ENCODE results near the gene ADGRG4. TPM values are rescaled to one million over a fixed set of nuclear protein-coding genes. Genes with fewer than 3 reads are reported as not detected.

ADGRG4 gene
- total RNA-seq, 1 experiment from 2014 or later = not detected

DNA sequence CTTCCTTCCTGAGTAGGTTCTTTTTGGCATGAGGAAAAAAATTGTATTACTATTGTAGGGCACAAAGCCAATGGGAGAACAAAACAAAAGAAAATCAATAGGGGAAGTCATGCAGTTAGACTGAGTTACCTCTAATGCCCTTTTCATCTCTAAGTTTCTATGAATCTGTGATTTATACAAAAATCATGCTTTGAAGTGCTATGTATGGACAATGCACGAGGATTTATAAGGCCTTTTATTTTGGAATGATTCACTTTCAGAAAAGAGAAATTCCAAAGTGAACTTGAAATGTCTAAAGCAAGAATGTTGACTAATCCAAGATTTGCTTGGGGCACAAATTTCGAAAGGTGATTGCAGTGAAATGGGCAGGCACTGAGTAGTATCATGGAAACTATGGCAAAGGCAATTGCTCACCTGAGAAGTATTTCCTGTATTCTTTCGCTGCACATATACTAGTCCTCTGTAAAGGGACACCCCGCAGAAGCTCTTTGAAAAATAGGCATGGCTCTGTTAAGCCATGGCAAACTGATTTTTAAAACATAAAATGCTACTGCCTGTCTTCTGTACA, 52.8 kb downstream of the ADGRG4 start:
- POLR2A ChIA-PET = no interaction called here
- Mint-ChIP-seq H3K36me3 (no peaks in the 10 kb centered on the region), H3K27ac (no peak overlapping the region), H3K27me3 (ENCODE audit: low read depth) (no peaks in the 10 kb centered on the region), H3K4me3 (no peak overlapping the region), H3K9me3 (no peaks in the 10 kb centered on the region), H3K4me1 (no peaks in the 10 kb centered on the region)
- ATAC-seq = no peak
- no peak for DNase-seq (ENCODE audit: low spot score)
- CTCF ChIA-PET = no interaction called here
- TF ChIP-seq, protein P1, sequence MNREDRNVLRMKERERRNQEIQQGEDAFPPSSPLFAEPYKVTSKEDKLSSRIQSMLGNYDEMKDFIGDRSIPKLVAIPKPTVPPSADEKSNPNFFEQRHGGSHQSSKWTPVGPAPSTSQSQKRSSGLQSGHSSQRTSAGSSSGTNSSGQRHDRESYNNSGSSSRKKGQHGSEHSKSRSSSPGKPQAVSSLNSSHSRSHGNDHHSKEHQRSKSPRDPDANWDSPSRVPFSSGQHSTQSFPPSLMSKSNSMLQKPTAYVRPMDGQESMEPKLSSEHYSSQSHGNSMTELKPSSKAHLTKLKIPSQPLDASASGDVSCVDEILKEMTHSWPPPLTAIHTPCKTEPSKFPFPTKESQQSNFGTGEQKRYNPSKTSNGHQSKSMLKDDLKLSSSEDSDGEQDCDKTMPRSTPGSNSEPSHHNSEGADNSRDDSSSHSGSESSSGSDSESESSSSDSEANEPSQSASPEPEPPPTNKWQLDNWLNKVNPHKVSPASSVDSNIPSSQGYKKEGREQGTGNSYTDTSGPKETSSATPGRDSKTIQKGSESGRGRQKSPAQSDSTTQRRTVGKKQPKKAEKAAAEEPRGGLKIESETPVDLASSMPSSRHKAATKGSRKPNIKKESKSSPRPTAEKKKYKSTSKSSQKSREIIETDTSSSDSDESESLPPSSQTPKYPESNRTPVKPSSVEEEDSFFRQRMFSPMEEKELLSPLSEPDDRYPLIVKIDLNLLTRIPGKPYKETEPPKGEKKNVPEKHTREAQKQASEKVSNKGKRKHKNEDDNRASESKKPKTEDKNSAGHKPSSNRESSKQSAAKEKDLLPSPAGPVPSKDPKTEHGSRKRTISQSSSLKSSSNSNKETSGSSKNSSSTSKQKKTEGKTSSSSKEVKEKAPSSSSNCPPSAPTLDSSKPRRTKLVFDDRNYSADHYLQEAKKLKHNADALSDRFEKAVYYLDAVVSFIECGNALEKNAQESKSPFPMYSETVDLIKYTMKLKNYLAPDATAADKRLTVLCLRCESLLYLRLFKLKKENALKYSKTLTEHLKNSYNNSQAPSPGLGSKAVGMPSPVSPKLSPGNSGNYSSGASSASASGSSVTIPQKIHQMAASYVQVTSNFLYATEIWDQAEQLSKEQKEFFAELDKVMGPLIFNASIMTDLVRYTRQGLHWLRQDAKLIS (CRISPR knock-in tag; IDR thresholded peaks at IDR 0.05; ENCODE audit: borderline replicate concordance) = no peak
- TF ChIP-seq, protein P2, sequence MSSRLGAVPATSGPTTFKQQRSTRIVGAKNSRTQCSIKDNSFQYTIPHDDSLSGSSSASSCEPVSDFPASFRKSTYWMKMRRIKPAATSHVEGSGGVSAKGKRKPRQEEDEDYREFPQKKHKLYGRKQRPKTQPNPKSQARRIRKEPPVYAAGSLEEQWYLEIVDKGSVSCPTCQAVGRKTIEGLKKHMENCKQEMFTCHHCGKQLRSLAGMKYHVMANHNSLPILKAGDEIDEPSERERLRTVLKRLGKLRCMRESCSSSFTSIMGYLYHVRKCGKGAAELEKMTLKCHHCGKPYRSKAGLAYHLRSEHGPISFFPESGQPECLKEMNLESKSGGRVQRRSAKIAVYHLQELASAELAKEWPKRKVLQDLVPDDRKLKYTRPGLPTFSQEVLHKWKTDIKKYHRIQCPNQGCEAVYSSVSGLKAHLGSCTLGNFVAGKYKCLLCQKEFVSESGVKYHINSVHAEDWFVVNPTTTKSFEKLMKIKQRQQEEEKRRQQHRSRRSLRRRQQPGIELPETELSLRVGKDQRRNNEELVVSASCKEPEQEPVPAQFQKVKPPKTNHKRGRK (CRISPR knock-in tag; IDR thresholded peaks at IDR 0.05; ENCODE audit: borderline replicate concordance) = no peak
- TF ChIP-seq GABPB1 (CRISPR knock-in tag; IDR thresholded peaks at IDR 0.05) (no peak), GRHL2 (CRISPR knock-in tag; IDR thresholded peaks at IDR 0.05; ENCODE audit: insufficient replicate concordance, severe bottlenecking) (no peak), NR3C1 (CRISPR knock-in tag; conservative IDR thresholded peaks at IDR 0.05; ENCODE audit: low read depth) (no peak), NFYB (CRISPR knock-in tag; conservative IDR thresholded peaks at IDR 0.05; ENCODE audit: low read depth) (no peak), TCF7 (CRISPR knock-in tag; IDR thresholded peaks at IDR 0.05; ENCODE audit: low read depth) (no peak), ZNF263 (CRISPR knock-in tag; IDR thresholded peaks at IDR 0.05; ENCODE audit: low read depth) (no peak), PRRX2 (CRISPR knock-in tag; IDR thresholded peaks at IDR 0.05) (no peak)
- TF ChIP-seq, protein P3, sequence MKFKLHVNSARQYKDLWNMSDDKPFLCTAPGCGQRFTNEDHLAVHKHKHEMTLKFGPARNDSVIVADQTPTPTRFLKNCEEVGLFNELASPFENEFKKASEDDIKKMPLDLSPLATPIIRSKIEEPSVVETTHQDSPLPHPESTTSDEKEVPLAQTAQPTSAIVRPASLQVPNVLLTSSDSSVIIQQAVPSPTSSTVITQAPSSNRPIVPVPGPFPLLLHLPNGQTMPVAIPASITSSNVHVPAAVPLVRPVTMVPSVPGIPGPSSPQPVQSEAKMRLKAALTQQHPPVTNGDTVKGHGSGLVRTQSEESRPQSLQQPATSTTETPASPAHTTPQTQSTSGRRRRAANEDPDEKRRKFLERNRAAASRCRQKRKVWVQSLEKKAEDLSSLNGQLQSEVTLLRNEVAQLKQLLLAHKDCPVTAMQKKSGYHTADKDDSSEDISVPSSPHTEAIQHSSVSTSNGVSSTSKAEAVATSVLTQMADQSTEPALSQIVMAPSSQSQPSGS (CRISPR knock-in tag; IDR thresholded peaks at IDR 0.05; ENCODE audit: borderline replicate concordance, low read depth) = no peak
- TF ChIP-seq, protein P4, sequence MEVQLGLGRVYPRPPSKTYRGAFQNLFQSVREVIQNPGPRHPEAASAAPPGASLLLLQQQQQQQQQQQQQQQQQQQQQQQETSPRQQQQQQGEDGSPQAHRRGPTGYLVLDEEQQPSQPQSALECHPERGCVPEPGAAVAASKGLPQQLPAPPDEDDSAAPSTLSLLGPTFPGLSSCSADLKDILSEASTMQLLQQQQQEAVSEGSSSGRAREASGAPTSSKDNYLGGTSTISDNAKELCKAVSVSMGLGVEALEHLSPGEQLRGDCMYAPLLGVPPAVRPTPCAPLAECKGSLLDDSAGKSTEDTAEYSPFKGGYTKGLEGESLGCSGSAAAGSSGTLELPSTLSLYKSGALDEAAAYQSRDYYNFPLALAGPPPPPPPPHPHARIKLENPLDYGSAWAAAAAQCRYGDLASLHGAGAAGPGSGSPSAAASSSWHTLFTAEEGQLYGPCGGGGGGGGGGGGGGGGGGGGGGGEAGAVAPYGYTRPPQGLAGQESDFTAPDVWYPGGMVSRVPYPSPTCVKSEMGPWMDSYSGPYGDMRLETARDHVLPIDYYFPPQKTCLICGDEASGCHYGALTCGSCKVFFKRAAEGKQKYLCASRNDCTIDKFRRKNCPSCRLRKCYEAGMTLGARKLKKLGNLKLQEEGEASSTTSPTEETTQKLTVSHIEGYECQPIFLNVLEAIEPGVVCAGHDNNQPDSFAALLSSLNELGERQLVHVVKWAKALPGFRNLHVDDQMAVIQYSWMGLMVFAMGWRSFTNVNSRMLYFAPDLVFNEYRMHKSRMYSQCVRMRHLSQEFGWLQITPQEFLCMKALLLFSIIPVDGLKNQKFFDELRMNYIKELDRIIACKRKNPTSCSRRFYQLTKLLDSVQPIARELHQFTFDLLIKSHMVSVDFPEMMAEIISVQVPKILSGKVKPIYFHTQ (CRISPR knock-in tag; IDR thresholded peaks at IDR 0.05) = no peak
- TF ChIP-seq, protein P5, sequence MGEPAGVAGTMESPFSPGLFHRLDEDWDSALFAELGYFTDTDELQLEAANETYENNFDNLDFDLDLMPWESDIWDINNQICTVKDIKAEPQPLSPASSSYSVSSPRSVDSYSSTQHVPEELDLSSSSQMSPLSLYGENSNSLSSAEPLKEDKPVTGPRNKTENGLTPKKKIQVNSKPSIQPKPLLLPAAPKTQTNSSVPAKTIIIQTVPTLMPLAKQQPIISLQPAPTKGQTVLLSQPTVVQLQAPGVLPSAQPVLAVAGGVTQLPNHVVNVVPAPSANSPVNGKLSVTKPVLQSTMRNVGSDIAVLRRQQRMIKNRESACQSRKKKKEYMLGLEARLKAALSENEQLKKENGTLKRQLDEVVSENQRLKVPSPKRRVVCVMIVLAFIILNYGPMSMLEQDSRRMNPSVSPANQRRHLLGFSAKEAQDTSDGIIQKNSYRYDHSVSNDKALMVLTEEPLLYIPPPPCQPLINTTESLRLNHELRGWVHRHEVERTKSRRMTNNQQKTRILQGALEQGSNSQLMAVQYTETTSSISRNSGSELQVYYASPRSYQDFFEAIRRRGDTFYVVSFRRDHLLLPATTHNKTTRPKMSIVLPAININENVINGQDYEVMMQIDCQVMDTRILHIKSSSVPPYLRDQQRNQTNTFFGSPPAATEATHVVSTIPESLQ (CRISPR knock-in tag; IDR thresholded peaks at IDR 0.05) = no peak
- TF ChIP-seq, protein P6, sequence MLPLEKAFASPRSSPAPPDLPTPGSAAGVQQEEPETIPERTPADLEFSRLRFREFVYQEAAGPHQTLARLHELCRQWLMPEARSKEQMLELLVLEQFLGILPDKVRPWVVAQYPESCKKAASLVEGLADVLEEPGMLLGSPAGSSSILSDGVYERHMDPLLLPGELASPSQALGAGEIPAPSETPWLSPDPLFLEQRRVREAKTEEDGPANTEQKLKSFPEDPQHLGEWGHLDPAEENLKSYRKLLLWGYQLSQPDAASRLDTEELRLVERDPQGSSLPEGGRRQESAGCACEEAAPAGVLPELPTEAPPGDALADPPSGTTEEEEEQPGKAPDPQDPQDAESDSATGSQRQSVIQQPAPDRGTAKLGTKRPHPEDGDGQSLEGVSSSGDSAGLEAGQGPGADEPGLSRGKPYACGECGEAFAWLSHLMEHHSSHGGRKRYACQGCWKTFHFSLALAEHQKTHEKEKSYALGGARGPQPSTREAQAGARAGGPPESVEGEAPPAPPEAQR (CRISPR knock-in tag; IDR thresholded peaks at IDR 0.05) = no peak
- TF ChIP-seq, protein P7, sequence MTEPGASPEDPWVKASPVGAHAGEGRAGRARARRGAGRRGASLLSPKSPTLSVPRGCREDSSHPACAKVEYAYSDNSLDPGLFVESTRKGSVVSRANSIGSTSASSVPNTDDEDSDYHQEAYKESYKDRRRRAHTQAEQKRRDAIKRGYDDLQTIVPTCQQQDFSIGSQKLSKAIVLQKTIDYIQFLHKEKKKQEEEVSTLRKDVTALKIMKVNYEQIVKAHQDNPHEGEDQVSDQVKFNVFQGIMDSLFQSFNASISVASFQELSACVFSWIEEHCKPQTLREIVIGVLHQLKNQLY (CRISPR knock-in tag; IDR thresholded peaks at IDR 0.05) = no peak
- TF ChIP-seq, protein P8, sequence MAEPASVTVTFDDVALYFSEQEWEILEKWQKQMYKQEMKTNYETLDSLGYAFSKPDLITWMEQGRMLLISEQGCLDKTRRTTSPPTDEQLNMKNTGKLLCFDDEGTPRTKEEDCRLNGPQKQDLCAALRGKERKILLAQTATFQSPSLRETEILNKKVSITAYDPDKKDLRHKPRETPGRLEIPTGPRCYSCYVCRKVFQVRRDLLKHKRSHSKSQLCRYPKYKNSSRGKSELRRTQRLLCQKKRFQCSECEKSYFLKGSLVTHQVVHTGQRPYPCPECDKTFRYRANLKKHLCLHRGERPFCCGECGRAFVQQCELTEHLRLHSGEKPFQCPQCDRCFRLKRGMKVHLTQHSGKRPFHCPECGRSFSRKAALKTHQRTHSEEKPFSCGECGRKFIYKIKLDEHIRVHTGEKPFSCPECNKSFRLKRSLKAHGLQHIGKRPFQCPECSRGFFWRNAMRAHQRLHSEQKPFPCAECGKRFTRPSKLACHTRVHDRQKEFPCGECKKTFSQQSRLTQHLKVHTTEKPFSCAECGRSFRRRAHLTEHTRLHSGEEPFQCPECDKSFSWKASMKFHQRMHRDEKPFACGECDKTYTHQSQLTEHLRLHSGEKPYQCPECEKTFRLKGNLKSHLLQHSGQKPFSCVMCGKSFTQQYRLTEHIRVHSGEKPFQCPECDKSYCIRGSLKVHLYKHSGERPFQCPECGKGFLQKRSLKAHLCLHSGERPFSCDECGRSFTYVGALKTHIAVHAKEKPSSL (CRISPR knock-in tag; conservative IDR thresholded peaks at IDR 0.05) = no peak
- TF ChIP-seq, protein P9, sequence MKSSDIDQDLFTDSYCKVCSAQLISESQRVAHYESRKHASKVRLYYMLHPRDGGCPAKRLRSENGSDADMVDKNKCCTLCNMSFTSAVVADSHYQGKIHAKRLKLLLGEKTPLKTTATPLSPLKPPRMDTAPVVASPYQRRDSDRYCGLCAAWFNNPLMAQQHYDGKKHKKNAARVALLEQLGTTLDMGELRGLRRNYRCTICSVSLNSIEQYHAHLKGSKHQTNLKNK (CRISPR knock-in tag; IDR thresholded peaks at IDR 0.05) = no peak

Data from WTC11 (cell line).